HG03460 (cell line): ENCODE data around the gene ST8SIA3.
"Not testable (repeated sequence)": the region's sequence is repeated elsewhere in the genome, so short reads cannot be mapped to it uniquely, and the experiment has no call there.

Experiments
- ATAC-seq: cut with Tn5 transposase; IDR thresholded peaks from one replicate; pipeline ENCODE4 v1.9.1; 2021; ENCODE audit not compliant: unreplicated experiment

ST8SIA3 gene

DNA sequence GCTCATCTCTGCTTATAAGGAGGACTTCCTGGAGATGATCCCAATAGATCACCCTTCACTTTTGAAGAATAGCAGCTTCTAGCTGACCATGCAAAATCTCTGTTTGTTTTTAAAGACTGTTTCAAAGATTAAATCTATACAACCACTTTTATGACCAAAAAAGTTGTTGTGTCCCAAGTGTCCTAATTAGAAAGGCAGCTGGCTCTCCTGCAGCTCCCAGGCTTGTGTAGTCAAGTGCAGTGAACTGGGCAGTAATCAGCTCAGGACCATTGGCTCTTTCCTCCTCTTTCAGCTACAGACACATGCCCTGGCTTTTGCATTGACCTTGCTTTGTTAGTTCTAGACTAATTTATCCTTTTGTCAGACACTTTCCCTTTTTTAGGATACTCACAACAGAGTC lies 10.4 kb downstream of the ST8SIA3 start:
- ATAC-seq = no peak

DNA sequence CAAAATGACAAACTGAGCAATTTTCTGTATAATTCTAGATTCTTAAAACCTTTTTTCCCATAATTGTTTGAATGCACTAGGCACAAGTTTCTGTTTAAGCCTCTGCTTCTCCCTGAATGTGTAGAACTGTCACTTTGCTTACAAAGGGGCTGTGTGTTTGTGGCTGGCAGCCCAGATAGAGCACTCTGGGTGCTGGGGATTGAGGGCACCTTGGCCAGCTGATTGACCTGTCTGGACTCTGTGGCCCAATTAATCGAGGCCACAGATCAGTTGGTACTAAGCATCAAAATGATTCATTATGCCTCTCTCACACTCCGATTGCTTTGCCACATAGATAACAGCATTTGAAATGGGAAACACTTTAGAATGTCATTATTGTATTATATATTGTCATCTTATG lies 12.1 kb downstream of the ST8SIA3 start:
- ATAC-seq = no peak

DNA sequence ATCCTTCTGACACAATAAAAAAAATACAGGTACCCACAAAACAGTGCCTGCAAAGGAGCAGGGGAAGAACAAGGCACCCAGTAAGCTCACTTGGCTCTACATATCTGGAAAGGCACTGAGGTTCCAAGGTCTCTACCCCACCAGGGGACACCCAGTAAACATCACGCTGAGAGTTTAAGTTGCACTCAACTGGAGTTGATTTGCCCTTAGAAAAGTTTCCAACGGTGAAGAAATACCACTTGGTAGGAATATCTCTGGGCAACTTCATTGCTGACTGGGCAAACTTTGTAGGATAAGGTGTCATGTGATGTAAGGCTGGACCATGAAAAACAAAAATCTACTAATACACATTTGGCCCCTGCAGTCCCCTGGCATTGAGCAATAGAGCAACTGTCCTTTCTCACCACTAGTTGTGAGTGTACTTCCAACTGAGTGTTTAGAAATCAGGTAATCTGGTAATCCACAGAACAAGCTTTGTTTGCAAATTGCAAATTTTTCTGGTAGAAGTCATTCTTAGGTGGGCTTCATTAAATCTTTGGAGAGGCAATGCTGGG lies 14.2 kb downstream of the ST8SIA3 start:
- ATAC-seq = no peak

DNA sequence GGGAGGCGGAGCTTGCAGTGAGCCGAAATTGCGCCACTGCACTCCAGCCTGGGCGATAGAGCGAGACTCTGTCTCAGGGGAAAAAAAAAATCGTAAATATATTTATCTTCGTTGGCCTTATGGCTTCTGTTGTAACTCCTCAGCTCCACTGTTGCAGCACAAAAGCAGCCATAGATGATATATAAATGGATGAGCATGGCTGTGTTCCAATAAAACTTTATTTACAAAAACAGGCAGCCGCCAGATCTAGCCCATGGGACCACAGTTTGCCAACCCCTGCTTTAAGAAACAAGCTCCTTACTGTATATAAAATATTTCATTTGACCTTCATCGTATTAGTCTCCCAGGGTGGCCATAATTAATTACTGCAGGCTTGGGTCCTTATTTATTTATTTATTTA lies 20.1 kb downstream of the ST8SIA3 start:
- no peak for ATAC-seq

DNA sequence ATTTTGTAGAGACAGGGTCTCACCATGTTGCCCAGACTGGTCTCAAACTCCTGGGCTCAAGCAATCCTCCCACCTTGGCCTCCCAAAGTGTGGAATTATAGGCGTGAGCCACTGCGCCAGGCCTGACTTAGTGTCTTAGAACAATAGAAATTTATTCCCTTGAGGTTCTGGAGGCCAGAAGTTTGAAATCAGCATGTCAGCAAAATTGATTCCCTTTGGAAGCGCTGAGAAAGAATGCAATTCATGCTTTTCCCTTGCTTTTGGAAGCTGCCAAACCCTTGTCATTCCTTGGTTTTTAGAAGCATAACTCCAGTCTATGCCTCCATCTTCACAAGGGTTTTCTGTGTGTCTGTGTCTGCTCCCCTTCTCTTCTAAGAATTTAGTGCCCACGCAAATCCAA lies 20.7 kb downstream of the ST8SIA3 start:
- ATAC-seq = no peak

DNA sequence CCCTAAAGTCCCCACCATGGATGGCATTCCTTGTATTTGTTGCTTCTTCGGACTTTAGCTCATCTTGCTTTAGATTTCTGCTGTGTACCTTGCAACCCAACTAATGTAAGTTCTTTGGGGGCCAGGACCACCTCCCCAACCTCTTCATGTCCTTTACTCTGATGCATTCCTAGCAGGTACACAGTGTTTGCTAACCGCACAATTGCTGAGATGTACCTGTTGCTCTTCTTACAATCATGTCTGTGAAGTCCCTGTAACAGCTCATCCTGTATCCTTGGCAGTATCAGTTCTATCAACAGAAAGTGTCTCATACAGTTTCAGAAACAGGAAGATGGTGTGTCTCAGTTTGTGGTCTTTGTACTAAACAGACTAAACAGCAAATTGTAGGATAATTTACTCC lies 24.1 kb downstream of the ST8SIA3 start:
- no peak for ATAC-seq

DNA sequence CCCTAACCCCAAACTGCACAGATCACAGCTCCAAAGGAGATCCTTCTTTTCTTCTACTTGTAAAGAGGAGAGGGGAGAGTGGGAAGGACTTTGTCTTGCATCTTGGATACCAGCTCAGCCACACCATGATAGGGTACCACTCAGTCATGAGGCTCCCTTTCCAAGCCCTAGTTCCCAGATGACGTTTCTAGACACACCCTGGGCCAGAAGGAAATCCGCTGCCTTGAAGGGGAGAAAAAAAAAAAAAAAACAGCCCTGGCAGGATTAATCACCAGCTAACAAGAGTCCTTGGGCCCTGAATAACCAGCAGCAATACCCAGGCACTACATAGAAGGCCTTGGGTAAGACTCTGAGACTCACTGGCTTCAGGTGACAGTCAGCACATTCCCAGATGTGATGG lies 36.9 kb downstream of the ST8SIA3 start:
- no peak for ATAC-seq

DNA sequence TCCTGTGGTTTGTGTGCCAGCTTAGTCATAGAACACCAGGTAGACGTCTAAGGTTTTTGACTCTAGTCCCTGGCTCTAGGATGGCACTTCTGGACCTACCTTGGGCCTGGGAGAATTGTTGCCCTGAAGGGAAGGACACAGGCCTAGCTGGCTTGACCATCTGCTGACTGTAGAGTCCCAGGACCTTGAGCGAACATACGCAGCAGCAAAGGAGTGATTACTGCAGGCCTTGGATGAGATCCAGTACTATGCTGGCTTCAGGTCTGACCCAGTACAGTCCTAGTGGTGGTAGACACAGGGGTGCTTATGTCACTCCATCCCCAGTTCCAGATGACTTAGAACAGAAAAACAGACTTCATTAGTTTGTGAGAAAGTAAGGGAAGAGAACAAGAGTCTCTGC lies 37.7 kb downstream of the ST8SIA3 start:
- no peak for ATAC-seq

DNA sequence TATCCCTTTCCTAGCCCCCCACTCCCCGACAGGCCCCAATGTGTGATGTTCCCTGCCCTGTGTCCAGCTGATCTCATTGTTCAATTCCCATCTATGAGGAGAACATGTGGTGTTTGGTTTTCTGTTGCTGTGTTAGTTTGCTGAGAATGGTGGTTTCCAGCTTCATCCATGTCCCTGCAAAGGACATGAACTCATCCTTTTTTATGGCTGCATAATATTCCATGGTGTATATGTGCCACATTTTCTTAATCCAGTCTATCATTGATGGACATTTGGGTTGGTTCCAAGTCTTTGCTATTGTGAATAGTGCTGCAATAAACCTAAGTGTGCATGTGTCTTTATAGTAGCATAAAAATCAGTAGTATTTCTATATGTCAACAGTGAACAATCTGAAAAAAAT lies 42.4 kb downstream of the ST8SIA3 start:
- ATAC-seq = not testable (repeated sequence)

DNA sequence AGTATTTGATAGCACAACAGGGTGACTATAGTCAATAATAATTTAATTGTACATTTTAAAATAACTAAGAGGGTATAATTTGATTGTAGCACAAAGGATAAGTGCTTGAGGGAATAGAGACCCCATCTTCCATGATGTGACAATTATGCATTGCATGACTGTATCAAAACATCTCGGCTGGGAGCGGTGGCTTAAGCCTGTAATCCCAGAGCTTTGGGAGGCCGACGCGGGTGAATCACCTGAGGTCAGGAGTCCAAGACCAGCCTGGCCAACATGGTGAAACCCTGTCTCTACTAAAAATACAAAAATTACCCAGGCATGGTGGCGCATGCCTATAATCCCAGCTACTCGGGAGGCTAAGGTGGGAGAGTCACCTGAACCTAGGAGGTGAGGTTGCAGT lies 44.5 kb downstream of the ST8SIA3 start:
- ATAC-seq = not testable (repeated sequence)

DNA sequence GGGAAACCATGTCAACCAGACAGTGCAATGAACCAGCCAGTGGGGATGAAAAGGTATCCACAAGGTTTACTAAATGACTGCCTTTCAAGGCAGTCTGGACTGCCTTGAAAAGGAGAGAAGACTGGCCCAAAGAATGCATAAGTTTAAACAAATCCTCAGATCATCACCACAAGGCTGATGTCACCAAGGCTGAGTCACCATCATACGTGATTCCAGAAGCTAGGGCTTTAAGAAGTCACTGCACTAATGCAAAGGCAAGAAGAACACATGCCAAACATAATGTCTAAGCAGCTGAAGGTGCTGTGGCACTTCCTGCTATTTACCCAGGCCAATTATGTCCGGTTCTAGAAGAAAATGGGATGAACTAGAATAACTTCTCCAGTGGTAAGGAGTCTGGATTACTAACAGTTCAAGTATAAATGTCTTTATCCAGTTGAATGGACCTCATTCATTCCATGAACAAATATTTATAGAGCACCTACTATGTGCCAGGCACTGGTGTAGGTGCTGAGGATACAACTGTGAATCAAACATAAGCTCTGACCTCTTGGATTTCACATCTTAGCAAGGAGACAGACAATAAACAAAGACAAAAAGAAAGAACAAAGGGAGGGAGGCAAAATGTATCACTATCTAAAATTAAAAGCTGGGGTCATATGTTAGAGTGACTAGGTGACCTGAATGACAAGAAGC lies 45.2 kb downstream of the ST8SIA3 start:
- ATAC-seq = no peak

DNA sequence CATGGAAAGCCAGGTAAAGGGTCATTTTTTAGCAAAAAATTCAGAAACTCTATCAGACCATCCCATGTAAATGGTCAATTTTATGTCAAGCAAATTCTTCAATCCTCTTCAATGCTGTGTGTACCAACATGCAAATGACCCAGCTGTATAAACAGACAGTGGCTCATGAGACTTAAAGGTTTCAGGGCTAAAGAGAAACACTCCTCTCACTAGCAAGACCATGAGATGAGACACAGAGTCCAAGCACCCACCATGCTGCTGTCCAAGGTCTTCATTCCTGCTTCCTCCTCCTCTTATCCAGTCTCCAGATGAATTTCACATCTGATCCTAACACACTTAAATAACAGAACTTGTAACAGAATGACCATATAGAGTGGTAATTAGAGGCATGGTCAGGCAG lies 52.0 kb downstream of the ST8SIA3 start:
- no peak for ATAC-seq

DNA sequence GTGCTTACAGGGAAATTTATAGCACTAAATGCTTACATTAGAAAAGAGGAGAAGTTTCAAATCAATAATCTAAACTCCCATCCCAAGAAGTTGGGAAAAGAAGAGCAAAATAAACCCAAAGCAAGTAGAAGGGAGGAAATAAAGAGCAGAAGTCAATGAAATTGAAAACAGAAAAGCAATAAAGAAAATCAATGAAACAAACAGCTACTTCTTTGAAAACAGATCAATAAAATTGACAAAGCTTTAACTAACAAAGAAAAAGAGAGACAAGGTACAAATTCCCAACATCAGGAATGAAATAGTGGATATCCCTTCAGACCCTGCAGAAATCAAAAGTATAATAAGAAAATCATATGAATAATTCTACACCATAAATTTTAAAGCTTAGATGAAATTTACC lies 57.3 kb downstream of the ST8SIA3 start:
- no peak for ATAC-seq

DNA sequence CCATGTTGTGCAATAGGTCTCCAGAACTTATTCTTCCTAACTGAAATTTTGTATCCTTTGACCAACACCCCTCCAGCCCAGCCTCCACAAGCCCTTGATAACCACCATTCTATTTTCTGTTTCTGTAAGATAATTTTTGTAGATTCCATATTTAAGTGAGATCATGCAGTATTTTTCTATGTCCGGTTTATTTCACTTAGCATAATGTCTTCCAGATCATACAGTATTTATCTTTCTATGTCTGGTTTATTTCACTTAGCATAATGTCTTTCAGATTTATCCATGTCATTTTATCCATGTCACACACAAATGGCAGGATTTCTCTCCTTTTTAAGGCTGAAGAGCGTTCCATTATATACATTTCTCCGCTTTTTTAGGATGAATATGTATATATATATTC lies 58.4 kb downstream of the ST8SIA3 start:
- no peak for ATAC-seq

DNA sequence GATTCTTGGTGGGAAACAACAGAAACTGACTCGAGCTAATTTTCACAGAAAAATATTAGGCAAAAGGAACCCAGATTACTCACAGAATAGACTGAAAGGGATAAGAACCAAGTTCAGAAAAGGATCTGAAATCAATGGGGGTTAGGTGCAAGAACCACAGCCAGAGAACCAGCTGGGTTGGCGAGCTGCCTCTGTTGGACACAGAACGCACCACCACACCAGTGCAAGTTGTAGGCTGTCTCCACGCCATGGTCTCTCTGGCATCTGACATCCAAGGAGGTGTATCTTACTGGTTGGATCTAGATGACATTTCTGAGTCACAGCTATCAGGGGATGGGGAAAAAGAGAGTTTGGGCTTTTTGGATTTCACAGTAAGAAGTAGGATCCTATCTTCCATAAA lies 64.2 kb downstream of the ST8SIA3 start:
- no peak for ATAC-seq
